NCI-H1048 (cell line): ENCODE results near the gene MXI1.
A peak's percentile ranks its signal among the peaks of the same experiment; 100 is the strongest.
"Not testable (repeated sequence)": the region's sequence is repeated elsewhere in the genome, so short reads cannot be mapped to it uniquely, and the experiment has no call there.

Source experiments
- DNase-seq: peaks from one replicate; lab custom pipeline; 2025; lab: John Stamatoyannopoulos, UW

MXI1 gene

GRCh38 chr10:110181911-110182310 is 25.5 kb upstream of the MXI1 start:
- DNase-seq = no peak

- no peak for DNase-seq
These were observed 23.0 kb upstream of the MXI1 start for GRCh38 chr10:110184398-110184797.

GRCh38 chr10:110185646-110186182 is 21.7 kb upstream of the MXI1 start:
- DNase-seq = not testable (repeated sequence)

GRCh38 chr10:110190170-110190569 is 17.2 kb upstream of the MXI1 start:
- DNase-seq = no peak

- DNase-seq = no peak
These were observed 14.9 kb upstream of the MXI1 start for GRCh38 chr10:110192552-110192951.

- no peak for DNase-seq
These were observed 6.9 kb upstream of the MXI1 start for GRCh38 chr10:110200503-110200902.

GRCh38 chr10:110201046-110201445 is 6.4 kb upstream of the MXI1 start:
- DNase-seq = not testable (repeated sequence)

GRCh38 chr10:110203500-110204455 is 3.6 kb upstream of the MXI1 start:
- DNase-seq = no peak

GRCh38 chr10:110205051-110205675 is 2.2 kb upstream of the MXI1 start:
- no peak for DNase-seq

GRCh38 chr10:110207805-110208613 is 604 bp downstream of the MXI1 start:
- no peak for DNase-seq

- no peak for DNase-seq
These were observed 1.4 kb downstream of the MXI1 start for GRCh38 chr10:110208614-110209453.

GRCh38 chr10:110209454-110209925 is 2.1 kb downstream of the MXI1 start:
- DNase-seq = no peak

- no peak for DNase-seq
These were observed 2.7 kb downstream of the MXI1 start for GRCh38 chr10:110209926-110210673.

GRCh38 chr10:110210674-110211464 is 3.5 kb downstream of the MXI1 start:
- peak; percentile 92 for DNase-seq

- no peak for DNase-seq
These were observed 4.0 kb downstream of the MXI1 start for GRCh38 chr10:110211465-110211843.

- no peak for DNase-seq
These were observed 5.0 kb downstream of the MXI1 start for GRCh38 chr10:110212119-110213006.

GRCh38 chr10:110214371-110214826 is 7.0 kb downstream of the MXI1 start:
- no peak for DNase-seq
